HL-60 (cell line): ENCODE results near the gene CCNE1.

ENCODE experiments used
- TF ChIP-seq, protein P1 (sequence below): IDR thresholded peaks from 2 replicates; pipeline ENCODE4 v1.6.1; 2012; ENCODE audit warnings: low read depth; ENCODE audit not compliant: insufficient replicate concordance
- TF ChIP-seq, protein P2 (sequence below): IDR thresholded peaks from one replicate; pipeline ENCODE4 v1.5.1; 2011; ENCODE audit warnings: low read length, control low read depth, inconsistent platforms; ENCODE audit not compliant: insufficient read depth

GRCh38 chr19:29807178-29807577 lies 4.6 kb upstream of the CCNE1 start:
- TF ChIP-seq, protein P1, sequence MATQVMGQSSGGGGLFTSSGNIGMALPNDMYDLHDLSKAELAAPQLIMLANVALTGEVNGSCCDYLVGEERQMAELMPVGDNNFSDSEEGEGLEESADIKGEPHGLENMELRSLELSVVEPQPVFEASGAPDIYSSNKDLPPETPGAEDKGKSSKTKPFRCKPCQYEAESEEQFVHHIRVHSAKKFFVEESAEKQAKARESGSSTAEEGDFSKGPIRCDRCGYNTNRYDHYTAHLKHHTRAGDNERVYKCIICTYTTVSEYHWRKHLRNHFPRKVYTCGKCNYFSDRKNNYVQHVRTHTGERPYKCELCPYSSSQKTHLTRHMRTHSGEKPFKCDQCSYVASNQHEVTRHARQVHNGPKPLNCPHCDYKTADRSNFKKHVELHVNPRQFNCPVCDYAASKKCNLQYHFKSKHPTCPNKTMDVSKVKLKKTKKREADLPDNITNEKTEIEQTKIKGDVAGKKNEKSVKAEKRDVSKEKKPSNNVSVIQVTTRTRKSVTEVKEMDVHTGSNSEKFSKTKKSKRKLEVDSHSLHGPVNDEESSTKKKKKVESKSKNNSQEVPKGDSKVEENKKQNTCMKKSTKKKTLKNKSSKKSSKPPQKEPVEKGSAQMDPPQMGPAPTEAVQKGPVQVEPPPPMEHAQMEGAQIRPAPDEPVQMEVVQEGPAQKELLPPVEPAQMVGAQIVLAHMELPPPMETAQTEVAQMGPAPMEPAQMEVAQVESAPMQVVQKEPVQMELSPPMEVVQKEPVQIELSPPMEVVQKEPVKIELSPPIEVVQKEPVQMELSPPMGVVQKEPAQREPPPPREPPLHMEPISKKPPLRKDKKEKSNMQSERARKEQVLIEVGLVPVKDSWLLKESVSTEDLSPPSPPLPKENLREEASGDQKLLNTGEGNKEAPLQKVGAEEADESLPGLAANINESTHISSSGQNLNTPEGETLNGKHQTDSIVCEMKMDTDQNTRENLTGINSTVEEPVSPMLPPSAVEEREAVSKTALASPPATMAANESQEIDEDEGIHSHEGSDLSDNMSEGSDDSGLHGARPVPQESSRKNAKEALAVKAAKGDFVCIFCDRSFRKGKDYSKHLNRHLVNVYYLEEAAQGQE, result no peak
- TF ChIP-seq, protein P2, sequence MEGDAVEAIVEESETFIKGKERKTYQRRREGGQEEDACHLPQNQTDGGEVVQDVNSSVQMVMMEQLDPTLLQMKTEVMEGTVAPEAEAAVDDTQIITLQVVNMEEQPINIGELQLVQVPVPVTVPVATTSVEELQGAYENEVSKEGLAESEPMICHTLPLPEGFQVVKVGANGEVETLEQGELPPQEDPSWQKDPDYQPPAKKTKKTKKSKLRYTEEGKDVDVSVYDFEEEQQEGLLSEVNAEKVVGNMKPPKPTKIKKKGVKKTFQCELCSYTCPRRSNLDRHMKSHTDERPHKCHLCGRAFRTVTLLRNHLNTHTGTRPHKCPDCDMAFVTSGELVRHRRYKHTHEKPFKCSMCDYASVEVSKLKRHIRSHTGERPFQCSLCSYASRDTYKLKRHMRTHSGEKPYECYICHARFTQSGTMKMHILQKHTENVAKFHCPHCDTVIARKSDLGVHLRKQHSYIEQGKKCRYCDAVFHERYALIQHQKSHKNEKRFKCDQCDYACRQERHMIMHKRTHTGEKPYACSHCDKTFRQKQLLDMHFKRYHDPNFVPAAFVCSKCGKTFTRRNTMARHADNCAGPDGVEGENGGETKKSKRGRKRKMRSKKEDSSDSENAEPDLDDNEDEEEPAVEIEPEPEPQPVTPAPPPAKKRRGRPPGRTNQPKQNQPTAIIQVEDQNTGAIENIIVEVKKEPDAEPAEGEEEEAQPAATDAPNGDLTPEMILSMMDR, result no peak
